BE2C (cell line): Measurements from ENCODE around the gene CIDEB.

ENCODE experiments used
- DNase-seq: peaks from one replicate; pipeline ENCODE4 v3.0.0-alpha.2; 2020
- H3K27me3 ChIP-seq: fragments of 250-450 bp; sonication (Bioruptor Pico); 2 replicates; pipeline ENCODE4 v1.5.1; 2020; ENCODE audit warnings: mild to moderate bottlenecking
- H3K36me3 ChIP-seq: fragments of 250-450 bp; sonication (Bioruptor Pico); 2 replicates; pipeline ENCODE4 v1.5.1; 2020; ENCODE audit warnings: mild to moderate bottlenecking
- H3K4me1 ChIP-seq: fragments of 250-450 bp; sonication (Bioruptor Pico); 2 replicates; pipeline ENCODE4 v1.5.1; 2020
- H3K4me3 ChIP-seq: 2 replicates; pipeline ENCODE4 v1.5.1; 2011; ENCODE audit warnings: low read depth, low read length
- H3K9me3 ChIP-seq: fragments of 250-450 bp; sonication (Bioruptor Pico); 2 replicates; pipeline ENCODE4 v1.5.1; 2020
- TF ChIP-seq, protein P1 (sequence below): IDR thresholded peaks from 2 replicates; pipeline ENCODE4 v1.5.1; 2012; ENCODE audit warnings: mild to moderate bottlenecking, low read depth, low read length

CIDEB gene

DNA sequence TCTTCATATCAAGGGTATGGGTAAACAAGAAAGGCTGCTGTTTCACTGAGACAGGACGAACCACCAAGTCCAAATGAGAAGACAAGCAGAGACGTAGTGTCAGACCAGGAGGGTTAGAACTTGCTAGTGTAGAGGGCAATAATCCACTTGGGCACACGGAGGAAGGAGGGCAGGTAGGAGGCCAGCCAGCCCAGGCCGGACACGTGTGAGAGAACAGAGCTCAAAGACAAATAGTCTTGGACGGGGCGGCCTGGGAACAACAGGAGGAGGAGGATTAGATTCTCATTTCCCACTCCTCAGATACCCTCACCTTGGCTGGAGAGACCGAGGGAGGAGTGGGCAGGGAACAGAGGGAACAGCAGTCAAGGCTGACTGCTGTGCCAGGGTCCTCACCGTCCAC lies 17.0 kb downstream of the CIDEB start:
- TF ChIP-seq, protein P1, sequence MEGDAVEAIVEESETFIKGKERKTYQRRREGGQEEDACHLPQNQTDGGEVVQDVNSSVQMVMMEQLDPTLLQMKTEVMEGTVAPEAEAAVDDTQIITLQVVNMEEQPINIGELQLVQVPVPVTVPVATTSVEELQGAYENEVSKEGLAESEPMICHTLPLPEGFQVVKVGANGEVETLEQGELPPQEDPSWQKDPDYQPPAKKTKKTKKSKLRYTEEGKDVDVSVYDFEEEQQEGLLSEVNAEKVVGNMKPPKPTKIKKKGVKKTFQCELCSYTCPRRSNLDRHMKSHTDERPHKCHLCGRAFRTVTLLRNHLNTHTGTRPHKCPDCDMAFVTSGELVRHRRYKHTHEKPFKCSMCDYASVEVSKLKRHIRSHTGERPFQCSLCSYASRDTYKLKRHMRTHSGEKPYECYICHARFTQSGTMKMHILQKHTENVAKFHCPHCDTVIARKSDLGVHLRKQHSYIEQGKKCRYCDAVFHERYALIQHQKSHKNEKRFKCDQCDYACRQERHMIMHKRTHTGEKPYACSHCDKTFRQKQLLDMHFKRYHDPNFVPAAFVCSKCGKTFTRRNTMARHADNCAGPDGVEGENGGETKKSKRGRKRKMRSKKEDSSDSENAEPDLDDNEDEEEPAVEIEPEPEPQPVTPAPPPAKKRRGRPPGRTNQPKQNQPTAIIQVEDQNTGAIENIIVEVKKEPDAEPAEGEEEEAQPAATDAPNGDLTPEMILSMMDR, result no peak
- Histone ChIP-seq H3K9me3 (no peaks in the 10 kb centered on the region), H3K36me3 (no peaks in the 10 kb centered on the region), H3K4me1 (no peaks in the 10 kb centered on the region), H3K4me3 (no peak overlapping the region), H3K27me3 (no peaks in the 10 kb centered on the region)
- DNase-seq, result no peak

DNA sequence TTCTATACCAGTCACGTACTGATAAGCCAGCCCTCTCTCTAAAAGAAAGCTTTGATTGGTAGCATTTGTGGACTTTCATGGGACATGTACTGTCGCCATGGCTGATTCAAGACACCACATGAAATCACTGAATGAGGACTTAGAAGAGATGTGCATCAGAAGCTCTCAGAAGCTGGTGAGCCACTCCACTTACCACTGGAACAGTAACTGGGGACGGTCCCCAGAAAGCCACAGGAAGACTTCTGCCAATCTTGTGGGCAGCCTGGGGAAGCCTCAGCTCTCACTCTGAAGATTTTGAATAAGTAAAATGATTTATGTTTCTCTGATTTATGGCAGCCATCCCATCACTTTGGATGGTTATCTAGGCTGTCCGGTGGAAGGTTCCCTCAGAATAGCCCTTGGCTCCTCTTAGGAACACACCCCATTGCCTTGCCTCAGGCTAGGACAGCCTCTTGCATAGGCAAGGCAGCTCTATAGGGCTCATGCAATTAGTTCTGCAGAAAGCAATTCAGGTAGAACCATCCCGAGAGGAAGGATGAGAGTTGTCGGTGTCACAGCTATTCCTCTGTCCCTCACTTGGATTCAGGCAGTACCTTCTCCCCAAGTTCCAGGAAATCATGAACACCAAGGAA lies 18.0 kb downstream of the CIDEB start:
- Histone ChIP-seq H3K36me3 (no peaks in the 10 kb centered on the region), H3K4me1 (no peaks in the 10 kb centered on the region), H3K27me3 (no peaks in the 10 kb centered on the region), H3K9me3 (no peaks in the 10 kb centered on the region), H3K4me3 (no peak overlapping the region)
- DNase-seq, result no peak
- TF ChIP-seq, protein P1, result no peak

- Histone ChIP-seq H3K4me3 (no peak overlapping the region), H3K36me3 (no peaks in the 10 kb centered on the region), H3K4me1 (no peaks in the 10 kb centered on the region), H3K9me3 (no peaks in the 10 kb centered on the region), H3K27me3 (no peaks in the 10 kb centered on the region)
- no peak for DNase-seq
- TF ChIP-seq, protein P1, result no peak
These were observed 20.8 kb downstream of the CIDEB start for GRCh38 chr14:24286996-24287395.

GRCh38 chr14:24285351-24285750 lies 22.4 kb downstream of the CIDEB start:
- Histone ChIP-seq H3K4me3 (no peak overlapping the region), H3K27me3 (no peaks in the 10 kb centered on the region), H3K4me1 (no peaks in the 10 kb centered on the region), H3K9me3 (no peaks in the 10 kb centered on the region), H3K36me3 (no peaks in the 10 kb centered on the region)
- DNase-seq, result no peak
- TF ChIP-seq, protein P1, result no peak

GRCh38 chr14:24284501-24285035 lies 23.2 kb downstream of the CIDEB start:
- H3K27me3 ChIP-seq, result no peaks in the 10 kb centered on the region
- no peak overlapping the region for H3K4me3 ChIP-seq
- H3K4me1 ChIP-seq, result no peaks in the 10 kb centered on the region
- no peaks in the 10 kb centered on the region for H3K9me3 ChIP-seq
- DNase-seq, result no peak
- no peaks in the 10 kb centered on the region for H3K36me3 ChIP-seq
- TF ChIP-seq, protein P1, result no peak

GRCh38 chr14:24283796-24284460 lies 23.8 kb downstream of the CIDEB start:
- Histone ChIP-seq H3K9me3 (no peaks in the 10 kb centered on the region), H3K27me3 (no peaks in the 10 kb centered on the region), H3K4me3 (no peak overlapping the region), H3K36me3 (no peaks in the 10 kb centered on the region), H3K4me1 (peaks cover 2% of the 10 kb centered on the region; the same call in 1 of the 2 replicates)
- TF ChIP-seq, protein P1, result no peak
- DNase-seq, result no peak
